Activated effector memory CD4-positive, alpha-beta T cell treated with Interleukin-2 at 50 U/mL for 16 hours (primary cell): ENCODE results near the gene CKM.
"Not testable (repeated sequence)": the region's sequence is repeated elsewhere in the genome, so short reads cannot be mapped to it uniquely, and the experiment has no call there.

Experiments
- DNase-seq: peaks from one replicate; pipeline ENCODE4 v3.0.0-alpha.2; 2020

The CKM gene

DNA sequence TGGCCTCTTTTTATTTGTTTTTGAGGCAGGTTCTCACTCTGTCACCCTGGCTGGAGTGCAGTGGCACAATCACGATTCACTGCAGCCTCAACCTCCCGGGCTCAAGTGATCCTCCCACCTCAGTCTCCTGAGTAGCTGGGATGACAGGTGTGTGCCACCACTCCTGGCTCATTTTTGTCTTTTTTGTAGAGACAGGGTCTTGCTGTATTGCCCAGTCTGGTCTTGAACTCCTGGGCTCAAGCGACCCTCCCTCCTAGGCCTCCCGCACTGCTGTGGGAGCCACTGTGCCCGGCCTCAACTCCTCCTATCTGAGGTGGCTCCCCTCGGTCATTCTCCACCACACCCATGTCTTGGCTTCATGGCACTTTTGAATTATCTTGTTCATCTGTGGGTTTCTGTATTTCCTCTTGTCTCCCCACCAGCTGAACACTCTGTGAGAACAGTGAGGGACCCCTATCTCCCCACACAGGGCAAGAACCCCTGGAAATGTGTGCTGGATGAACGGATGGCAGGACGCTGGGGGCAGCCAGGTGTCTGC, 7.9 kb downstream of the CKM start:
- DNase-seq: no peak

DNA sequence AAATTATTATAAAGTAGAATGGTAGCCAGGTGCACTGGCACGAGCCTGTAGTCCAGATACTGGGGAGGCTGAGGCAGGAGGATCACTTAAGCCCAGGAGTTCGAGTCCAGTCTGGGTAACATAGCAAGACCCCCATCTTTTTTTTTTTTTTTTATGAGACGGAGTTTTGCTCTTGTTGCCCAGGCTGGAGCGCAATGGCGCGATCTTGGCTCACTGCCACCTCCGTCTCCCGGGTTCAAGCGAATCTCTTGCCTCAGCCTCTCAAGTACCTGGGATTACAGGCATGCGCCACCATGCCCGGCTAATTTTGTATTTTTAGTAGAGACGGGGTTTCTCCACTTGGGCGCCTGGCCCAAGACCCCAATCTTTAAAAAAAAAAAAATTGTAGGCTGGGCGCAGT, 10.4 kb downstream of the CKM start:
- not testable (repeated sequence) for DNase-seq

DNA sequence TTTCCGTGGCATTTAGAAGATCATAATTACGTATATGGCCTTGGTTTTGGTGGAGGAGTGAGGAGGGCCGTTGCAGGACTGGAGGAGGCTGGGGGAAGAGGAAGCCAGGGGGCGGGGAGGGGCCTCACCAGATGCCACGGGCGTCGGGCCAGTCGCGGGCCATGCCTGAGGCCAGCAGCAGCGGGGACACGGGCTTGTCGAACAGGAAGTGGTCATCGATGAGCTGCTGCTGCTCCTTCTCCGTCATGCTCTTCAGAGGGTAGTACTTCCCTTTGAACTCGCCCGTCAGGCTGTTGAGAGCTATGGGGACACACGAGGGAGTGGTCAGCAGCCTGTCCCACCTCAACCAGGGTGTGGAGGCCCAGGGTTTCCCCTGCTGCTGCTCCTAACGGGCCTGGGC, 11.1 kb downstream of the CKM start:
- no peak for DNase-seq

DNA sequence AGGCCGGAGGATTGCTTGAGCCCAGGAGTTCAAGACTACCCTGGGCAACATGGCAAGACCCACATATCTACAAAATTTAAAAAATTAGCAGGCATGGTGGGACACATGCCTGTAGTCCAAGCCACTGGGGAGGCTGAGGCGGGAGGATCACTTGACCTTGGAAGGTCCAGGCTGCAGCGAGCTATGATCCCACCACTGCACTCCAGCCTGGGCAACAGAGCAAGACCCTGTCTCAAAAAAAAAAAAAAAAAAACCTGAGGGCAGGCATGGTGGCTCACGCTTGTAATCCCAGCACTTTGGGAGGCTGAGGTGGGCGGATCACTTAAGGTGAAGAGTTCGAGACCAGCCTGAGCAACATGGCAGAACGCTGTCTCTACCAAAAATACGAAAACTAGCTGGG, 13.4 kb downstream of the CKM start:
- not testable (repeated sequence) for DNase-seq

DNA sequence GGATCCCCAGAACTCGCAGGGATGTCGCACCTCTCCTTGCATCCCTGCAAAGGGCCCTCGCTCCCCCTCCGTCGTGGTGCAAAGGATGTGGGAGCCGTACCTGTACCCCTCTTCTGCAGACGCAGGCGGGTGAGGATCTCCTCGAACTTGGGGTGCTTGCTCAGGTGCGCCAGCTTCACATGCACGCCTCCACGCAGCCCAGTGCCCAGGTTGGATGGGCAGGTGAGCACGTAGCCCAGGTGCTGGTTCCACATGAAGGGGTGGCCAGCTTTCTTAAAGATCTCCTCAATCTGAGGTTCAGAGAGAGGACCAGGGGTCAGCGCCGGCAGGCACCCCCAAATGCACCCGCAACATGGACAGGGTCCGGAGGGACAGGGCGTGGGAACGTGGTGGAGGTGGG, 15.3 kb downstream of the CKM start:
- no peak for DNase-seq

DNA sequence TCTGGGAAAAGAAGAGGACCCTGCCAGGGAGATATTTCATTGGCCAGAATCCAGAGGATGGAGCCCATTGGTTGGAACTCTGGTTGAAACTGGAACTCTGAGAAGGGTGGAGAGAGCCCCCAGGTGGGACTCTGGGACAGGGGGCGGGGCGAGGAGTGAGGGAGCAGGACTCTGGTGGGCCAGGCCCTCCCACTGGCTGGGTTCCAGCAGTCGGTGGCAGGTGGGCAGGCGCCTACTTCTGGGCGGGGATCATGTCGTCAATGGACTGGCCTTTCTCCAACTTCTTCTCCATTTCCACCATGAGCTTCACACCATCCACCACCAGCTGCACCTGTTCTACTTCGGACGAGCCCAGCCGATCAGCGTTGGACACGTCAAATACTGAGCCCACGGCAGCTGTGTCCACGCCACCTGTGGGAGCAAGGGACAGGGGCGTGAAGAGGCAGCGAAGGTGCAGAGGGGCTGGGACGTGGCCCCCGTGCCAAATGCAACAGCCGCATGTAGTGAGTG, 16.1 kb downstream of the CKM start:
- DNase-seq: no peak

DNA sequence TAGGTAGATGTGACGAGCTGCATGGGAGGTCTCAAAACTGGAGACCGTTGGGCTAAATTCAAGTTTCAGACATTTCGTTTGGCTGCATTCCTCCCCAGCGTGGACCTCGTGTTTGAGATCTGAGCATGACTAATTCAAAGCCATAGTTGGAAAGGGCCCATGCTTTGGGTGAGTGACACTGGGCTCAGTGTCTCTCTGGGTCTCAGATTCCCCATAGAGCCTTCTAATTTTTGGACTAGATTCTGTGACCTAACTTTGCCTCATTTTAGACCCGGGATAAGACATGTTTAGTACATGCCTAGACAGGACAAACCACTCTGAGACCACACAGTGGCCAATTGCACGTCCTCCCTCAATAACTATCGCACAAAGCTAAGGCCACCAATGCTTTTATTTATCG, 16.6 kb downstream of the CKM start:
- no peak for DNase-seq

DNA sequence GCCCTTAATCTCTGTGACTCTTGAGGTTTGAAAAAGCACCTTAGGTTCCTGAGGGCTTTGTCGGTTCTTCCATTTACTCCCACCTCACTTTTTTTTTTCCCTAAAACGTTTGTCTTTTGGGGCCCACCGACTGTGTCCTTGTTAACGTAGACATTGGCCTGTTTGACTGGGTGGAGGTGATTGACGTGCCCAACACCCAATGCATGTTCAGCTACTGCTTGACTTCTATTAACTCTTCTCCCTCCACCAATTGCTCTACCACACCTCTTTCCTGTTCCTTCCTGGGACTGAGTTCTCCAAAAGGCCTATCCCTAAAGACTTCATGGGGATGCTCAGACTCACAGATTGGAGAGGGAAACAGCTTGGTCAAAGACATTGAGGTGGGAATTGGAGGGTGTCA, 17.3 kb downstream of the CKM start:
- no peak for DNase-seq

DNA sequence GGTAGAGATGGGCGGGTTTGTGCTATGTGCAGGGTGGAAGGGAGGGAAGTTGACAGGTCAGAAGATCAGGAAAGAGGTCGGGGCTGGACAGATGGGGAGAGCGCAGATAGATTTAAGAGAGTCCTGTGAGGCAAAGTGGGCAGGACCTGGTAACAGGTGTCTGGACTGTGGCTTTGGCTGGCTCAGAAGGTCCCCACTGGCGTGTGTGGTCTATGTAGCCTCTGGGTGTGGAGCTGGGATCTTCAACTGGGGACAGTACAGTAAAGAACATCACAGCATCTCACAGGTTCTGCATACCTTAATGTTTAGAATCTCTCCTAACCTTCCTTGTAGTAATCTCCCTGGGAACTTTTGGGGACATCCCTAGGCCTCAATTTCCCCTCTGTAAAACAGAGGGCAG, 17.7 kb downstream of the CKM start:
- no peak for DNase-seq

DNA sequence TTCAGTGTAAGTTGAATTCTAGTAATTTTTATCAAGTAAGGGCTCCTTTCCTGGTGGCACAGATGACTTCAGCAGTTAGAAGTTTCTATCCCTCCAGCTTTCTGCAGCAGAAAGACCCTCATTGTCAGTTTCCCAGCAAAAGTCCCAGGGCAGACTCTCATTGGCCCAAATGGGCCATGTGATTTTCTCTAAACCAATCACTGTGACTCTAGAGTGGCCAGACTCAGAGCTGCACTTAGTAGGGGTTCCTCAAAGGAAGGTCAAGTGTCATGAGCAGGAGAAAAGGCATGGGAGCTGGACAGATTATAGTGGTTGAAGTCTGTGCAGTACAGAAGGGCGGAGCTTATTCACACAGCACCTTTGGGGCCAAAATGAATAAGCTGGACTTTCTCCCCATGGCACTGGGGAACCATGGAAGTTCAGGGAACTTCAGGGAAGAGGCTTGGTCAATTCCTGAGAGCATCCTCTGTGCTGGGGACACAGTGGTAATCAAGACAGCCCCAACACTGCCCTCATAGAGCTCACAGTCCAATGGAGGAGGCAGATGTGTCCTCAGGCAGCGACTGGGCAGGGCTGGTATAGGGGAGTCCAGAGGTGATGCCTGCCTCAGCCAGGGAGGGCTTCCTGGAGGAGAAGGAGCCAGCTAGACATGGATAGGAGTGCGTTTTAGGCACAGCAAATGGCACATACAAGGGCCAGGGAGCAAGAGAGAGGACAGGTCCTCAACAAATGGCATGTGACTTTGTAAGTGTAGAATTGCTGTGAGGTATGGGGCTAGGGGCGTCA, 18.3 kb downstream of the CKM start:
- no peak for DNase-seq

DNA sequence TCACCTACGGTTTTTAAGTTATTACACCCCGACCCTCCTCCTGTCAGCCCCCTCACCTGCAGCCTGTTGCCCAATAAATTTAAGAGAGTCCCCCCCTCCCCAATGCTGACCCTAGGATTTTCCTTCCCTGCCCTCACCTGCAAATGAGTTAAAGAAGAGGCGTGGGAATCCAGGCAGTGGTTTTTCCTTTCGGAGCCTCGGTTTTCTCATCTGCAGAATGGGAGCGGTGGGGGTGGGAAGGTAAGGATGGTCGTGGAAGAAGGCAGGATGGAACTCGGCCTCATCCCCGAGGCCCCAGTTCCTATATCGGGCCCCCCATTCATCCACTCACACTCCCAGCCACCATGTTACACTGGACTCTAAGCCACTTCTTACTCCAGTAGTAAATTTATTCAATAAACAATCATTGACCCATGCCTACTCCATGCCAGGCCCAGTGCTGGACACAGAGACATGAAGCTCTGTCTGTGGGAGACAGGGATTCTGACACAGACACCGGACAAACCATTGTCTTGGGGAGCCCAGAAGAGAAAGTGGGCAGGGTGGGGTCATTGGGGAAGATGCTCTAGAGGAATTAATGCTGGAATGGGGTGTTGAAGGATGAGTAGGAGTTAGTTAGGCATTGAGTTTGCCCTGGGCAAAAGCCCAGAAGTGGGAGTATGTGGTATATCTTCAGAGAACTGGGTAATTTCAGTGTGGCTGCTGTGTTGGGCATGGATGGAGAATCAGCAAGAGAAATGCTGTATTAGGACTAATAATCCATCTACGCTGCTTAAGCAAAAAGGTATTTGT, 19.2 kb downstream of the CKM start:
- no peak for DNase-seq

DNA sequence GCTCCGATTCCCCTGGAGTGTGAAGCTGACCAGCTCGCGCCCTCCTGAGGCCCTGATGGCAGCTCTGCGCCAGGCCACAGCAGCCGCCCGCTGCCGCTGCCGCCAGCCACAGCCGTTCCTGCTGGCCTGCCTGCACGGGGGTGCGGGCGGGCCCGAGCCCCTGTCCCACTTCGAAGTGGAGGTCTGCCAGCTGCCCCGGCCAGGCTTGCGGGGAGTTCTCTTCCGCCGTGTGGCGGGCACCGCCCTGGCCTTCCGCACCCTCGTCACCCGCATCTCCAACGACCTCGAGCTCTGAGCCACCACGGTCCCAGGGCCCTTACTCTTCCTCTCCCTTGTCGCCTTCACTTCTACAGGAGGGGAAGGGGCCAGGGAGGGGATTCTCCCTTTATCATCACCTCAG, 20.3 kb downstream of the CKM start:
- DNase-seq: no peak

DNA sequence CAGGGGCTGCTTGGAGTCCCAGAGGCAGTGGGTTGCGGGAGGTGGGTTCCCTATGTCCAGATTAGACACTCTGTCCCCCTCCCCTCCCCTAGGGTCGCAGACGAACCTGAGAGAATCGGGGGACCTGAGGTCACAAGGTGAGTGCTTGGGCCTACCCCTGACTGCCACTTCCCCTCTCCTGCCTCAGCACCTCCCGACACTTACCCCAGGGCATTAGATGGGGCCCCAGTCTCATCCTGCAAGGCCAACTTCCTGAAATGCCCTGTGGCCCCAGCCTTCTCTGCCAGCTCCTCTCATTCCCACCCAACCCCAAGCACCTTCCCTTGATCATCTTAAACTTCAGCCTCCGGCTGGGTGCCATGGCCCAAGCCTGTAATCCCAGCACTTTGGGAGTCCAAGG, 23.0 kb downstream of the CKM start:
- DNase-seq: no peak

DNA sequence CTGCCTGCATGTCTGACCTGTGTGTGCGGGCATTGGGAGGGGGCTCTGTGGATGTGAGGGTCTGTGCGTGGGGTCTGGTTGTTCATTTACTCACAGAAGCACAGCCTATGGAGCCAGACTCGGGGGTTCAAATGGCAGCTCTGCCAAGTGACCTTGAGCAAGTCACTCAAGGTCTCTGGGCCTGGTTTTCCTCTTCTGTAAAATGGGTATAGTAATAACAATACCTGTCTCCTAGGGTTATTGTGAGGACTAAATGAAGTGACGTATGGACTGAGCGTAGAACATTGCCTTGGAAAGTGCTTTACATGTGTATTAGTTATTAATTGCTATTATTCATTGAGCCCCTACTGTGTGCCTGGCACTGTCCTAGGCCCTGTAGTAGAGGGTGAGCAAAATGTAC, 24.4 kb downstream of the CKM start:
- no peak for DNase-seq

DNA sequence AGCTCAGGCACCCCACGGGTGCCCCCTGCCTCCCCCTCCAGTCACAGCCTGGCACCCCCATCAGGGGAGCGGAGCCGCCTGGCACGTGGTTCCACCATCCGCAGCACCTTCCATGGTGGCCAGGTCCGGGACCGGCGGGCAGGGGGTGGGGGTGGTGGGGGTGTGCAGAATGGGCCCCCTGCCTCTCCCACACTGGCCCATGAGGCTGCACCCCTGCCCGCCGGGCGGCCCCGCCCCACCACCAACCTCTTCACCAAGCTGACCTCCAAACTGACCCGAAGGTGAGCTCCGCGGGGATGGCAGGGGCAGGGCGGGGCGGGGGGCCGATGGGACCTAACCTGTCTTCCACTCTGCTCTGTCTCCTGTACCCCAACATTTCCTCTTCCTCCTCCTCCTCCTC, 25.0 kb downstream of the CKM start:
- no peak for DNase-seq

DNA sequence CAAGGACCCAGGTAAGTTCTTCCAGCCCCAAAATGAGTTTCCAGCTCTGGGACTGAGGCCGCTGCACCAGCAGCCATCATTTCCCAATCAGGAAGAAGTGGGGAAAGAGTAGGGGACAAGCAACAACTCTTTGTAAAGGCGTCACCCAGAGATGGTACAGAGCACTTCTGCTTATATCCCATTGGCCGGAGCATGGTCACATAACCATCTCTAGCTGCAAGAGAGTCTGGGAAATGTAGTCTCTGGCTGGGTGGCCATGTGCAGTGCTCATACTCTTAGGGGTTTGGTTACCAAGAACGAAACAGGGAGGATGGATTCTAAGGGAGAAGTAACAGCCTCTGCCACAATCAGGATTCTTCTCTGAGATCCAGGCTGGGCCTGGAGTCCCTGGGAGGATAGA, 26.3 kb downstream of the CKM start:
- DNase-seq: no peak

DNA sequence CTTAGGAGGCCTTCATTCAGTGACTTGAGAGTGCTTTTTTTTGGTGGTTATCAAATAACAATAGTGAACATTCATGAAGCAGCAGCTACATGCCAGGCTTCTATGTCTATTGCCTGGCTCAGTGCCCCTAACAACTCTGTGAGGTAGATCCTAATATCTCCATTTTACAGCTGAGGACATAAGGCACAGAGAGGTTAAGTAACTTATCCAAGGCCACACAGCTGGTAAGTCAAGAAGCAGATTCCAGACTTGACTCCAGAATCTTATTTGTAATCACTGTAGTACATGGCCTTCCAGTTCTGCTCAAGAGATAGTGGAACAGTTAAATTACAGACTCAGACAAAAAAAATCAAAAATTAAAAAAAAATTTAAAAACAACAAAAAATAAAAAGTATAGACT, 26.8 kb downstream of the CKM start:
- no peak for DNase-seq

DNA sequence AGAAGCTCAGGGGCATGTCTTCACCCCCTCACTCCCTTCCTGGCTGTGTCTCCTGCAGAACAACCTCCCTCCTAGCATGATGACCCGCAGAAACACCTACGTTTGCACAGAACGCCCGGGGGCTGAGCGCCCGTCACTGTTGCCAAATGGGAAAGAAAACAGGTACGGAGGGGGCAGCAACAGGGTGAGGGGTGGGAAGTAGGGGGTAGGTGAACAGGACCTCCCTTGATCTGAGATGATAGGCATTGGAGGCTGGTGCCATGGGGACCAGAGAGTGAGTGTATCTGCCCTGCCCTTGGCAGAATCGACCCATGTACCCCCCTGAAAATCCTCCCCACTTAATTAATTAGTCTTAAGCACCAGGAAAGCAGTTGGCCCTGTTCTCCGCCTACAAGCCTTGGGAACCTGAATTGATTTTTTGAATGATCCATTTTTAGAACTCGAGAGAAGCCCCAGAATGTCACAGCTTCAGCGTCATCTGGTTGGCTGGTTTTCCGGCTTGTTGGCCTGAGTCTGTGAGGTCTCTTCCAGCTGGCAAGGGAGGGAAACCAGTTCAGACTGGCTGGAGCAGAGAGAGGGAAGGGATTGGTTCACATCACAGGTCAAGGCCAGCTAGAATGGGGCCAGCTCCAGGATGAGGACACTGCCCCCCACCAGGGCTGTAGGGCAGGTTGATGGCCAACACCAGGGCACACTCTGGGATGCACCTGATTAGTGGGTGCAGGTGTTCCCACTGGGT, 28.2 kb downstream of the CKM start:
- DNase-seq: no peak

DNA sequence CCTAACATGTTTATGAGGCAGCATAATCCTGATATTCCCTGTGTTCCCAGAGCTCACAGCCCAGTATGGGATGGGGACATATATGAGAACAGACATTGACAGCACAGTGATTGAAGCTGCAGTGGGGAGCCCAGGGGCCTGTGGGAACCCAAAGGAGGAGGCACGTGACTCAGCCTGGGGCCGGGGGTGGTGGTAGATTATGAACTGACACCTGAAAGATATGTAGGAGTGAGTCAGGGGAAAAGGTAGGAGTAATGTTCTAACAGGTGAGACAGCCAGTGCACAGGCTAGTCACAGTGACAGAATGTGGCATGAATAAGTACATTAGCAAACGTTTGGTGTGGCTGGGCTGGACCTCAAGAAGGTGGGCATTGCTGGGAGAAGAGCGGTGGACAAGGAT, 29.0 kb downstream of the CKM start:
- no peak for DNase-seq

DNA sequence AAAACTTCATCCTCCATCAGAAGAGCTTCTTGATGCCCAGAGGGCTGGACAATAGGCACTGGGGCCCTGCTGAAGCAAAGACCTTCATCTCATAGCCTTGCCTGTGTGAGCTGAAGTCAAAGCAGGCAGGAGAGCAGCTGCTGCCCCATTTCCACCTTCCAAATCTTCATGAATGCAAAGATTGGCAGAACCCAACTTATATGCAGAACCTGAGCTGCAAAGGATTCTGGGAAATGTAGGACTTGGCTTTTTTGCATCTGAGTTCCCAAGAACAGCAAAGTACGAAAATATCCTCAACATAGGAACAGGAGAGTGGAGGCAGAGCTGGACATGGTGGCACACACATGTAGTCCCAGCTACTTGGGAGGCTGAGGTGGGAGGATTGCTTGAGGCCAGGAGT, 30.8 kb downstream of the CKM start:
- no peak for DNase-seq

DNA sequence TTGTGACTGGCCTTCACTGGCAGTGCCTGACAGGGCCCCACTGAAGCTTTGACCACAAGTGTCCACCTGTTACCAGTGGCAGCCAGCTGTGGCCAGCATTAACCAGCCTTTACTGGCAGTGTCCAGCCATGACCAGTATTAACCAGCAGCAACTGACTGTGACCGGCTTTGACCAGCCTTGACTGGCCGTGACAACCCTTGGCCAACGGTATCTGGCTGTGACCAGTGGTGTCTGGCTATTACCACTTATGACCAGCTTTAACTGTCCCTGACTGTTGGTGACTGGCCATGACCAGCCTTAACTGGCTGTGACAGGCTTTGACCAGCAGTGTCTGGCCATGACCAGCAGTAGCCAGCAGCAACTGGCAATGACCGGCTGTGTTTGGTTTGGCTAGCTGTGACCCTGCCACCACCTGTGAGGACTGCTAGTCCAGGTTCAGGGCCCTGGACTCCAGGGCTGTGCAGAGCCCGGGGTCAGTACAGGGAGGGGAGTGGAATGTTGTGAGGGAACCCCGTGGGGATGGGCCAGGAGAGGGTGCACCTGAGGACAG, 32.2 kb downstream of the CKM start:
- DNase-seq: no peak

DNA sequence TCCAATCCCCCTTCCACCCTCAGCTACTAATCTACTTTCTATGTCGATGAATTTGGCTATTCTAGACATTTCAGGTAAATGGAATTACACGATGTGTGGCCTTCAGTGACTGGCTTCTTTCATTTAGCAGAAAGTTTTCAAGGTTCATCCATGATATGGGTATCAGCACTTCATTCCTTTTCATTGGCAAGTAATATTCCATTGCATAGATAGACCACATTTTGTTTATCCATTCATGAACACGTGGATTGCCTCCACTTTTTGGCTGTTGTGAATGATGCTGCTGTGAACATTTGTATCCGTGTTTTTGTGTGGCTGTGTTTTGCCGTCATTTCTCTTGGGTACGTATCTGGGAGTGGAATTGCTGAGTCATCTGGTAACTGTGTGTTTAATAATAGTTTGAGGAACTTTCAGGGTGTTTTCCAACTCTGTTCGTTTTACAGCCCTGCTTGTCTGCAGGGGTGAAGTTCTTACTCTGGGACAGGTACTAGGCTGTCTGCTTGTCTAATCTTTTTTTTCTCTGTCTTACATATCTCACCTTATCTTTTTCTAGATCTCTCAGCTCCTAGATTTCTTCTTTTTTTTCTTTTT, 39.1 kb downstream of the CKM start:
- DNase-seq: no peak

DNA sequence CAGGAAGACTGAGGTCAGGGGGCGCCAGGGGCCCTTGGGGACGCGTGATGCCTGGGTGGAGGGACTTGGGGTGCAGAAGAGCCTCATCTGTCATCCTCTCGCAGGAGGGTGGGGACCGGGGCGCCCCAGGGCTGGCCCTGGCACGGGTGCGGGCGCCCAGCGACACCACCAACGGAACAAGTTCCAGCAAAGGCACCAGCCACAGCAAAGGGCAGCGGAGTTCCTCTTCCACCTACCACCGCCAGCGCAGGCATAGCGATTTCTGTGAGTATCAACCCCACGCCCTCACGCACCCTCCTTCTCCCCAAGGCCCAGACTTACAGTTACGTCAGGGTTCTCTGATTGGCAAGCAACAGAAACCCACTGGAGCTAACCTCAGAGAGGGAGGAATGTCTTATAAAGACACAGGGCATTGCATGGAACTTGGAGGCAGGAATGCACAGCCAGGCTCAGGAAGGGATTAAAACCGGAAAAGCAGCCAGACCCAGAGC, 42.2 kb downstream of the CKM start:
- DNase-seq: no peak
